HG03571 (cell line): ENCODE results near the gene CAPZB.

Experiments
- ATAC-seq: cut with Tn5 transposase; IDR thresholded peaks from one replicate; pipeline ENCODE4 v1.9.1; 2021; ENCODE audit not compliant: unreplicated experiment

Gene CAPZB

DNA sequence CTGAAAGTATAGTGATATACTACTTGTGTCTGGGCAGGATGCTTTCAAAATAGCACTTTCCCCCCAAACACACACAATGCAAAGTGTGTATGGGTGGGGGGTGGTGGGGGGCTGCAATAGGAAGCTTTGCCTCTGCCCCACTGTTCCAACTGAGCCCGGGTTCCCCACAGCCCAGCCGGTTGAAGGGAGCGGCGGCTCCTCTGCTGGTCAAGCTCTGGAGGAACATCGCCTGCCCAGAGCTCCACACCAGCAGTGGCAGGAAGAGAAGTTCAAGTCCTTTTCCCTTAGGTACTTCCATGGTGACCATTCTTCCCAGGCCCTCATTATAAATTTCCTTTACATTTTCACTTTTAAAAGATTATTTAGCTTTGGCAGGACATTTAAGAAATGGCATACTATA lies 74.9 kb downstream of the CAPZB start:
- ATAC-seq: no peak

GRCh38 chr1:19409477-19410341 lies 75.6 kb downstream of the CAPZB start:
- ATAC-seq: no peak

DNA sequence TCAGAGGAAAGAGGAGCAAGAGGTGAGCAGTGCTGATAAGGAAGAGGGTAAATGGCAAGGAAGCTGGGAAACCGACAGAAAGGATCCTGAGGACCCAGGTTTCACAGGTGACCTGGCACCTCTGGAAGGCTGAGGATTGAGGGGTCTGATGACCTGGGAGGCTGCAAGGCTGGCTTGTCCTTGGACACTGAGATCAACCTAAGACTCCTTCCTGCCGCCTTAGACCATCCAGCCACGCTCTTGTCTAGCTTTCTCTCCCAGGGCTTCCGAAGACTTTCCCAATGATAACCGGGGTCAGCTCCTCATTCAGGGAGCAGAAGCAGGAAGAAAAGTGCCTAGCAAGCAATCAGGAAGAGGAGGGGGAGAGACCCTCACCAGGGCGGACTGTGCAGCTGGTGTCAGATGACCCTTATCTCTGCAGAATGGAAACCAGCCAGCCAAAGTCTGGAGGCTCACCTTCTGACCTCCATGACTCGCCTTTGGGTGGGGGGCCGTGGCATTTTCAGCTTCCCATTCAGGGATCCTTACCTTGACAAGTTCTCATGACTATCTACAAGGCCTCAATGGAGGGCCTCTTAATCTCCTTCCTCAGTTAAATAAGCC lies 77.7 kb downstream of the CAPZB start:
- ATAC-seq: no peak

- ATAC-seq: no peak
Observed at GRCh38 chr1:19406680-19407079, 78.7 kb downstream of the CAPZB start.

- ATAC-seq: no peak
Observed at GRCh38 chr1:19405761-19406487, 79.4 kb downstream of the CAPZB start.

GRCh38 chr1:19405195-19405760 lies 80.1 kb downstream of the CAPZB start:
- ATAC-seq: no peak

- ATAC-seq: no peak
Observed at GRCh38 chr1:19404748-19405147, 80.6 kb downstream of the CAPZB start.

DNA sequence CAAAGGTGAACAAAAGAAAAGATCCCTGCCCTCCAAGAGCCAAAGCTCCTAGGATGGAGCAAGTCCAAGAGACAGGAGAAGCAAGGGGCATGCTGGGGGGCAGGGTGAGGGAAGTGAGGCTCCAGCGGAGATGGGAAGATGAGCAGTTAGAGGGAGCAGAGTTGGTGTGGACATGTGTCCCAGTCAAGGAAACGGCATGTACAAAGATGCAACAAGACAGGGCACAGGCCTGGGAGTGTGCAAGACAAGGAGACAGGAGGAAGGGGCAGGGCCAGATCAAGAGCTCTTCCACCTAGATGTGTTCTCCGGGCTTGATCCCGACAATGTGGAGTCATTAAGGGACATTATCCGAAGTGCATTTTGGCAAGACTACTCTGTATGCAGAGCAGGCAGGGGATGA lies 82.1 kb downstream of the CAPZB start:
- no peak for ATAC-seq

GRCh38 chr1:19402031-19402813 lies 83.1 kb downstream of the CAPZB start:
- no peak for ATAC-seq

DNA sequence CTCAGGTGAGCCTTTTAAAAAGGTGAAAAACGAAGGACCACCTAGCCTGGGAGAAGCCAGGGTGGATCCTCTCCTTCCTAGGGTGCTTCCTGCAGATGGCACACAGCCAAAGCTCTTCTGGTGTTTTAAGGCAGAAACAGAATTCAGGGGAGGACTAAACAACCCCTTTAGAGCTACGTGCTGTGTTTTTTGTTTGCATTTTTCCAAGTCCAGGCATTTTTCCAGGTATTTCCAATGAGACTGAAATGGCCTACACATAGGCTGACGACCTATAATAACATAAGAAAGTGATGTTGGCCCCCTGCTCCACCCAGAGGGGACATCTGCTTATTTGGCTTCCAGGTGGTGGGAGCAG lies 83.8 kb downstream of the CAPZB start:
- no peak for ATAC-seq

GRCh38 chr1:19400875-19401534 lies 84.3 kb downstream of the CAPZB start:
- no peak for ATAC-seq

- no peak for ATAC-seq
Observed at GRCh38 chr1:19400192-19400611, 85.1 kb downstream of the CAPZB start.

GRCh38 chr1:19398309-19398760 lies 87.0 kb downstream of the CAPZB start:
- ATAC-seq: no peak

DNA sequence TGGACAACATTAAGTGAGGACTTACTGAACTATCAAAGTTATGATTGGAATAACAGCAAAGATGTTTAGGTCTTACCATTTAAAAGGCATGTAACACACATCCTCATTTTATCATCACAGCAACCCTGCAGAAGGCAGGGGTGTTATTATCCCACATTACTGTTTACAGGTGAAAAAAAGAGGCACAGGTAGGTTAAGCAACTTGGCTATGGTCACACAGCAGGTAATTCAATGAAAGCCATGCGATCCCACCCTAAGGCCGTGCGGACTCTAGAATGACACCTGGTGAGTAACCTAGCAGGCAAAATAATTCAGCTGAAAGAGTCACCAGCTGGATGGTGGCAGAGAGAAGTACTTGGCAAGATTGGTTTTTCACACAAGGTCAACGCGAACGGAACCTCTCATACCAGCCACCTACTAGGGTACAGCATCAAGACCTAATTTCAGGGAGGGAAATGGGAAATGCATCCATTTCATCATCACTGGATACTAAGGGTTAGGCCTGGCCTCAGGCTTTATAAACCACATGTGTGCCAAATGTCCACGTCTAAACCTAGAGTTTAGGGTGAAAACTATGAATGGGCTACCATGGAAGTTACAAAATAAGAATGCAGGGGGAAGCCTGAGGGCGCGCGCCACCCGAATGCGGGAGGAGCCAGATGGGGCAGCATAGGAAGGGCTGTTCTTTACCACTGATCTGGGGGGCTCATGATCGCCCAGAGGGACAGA lies 88.0 kb downstream of the CAPZB start:
- ATAC-seq: no peak

DNA sequence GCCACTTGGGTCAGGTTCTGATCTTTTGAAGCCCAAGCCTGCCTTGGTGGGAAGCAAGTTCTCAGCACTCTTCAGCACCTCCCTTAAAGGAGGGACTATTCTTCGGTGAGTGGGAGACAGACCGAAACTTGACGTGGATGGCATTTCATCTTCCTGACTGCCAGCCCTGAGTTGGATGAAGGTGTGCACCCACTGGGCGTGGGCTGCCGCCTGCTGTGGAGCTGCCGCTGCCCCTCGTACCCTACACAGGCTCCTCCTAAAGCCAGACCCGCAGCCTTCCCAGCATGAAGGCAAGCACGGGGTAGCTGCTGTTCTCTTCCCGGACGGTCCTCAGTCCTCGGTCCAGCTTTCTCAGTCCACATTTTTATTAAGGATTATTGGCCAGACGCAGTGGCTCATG lies 89.1 kb downstream of the CAPZB start:
- no peak for ATAC-seq

DNA sequence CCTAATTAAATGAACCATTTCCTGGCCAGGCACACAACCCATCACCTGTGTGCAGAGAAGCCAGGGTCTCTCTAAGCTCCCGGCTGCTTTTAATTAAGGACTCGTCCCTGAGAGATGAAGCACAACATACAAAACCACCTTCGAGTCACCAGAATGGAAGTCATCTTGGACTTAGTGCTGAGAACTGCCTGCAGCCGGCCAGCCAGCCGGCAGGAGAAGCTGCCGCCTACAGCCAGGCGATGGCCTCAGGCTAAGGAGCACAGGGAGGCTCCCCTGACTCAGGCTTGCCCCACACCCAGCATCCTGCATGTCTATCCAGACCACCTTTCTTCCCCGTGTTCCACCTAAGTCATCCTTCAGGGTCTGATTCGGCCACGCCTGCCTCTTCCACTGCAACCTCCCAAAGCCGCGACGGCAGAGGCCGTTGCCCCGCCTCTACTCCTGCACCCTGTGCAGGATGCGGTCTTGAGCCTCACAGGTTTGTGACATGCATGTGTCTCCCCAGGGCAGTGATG lies 89.6 kb downstream of the CAPZB start:
- ATAC-seq: no peak

DNA sequence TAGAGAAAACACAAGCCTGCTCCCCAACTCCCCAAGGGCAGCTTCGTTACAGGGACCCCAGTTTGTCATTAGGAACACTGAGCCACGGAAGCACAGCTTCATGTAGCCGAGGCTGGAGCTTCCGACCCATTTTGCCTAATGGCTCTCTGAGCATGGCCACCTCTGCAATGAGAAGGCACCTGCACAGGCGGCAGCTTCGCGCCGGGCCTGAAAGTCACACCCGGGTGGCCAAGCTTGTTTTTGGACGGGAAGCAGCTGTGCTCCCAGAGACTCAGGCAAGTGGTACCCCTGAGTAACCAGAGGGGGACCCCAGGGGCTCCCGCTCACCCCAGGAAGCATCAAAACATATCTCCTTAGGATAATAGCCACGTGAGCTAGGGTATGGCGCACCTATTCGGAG lies 92.3 kb downstream of the CAPZB start:
- no peak for ATAC-seq

GRCh38 chr1:19392221-19392620 lies 93.1 kb downstream of the CAPZB start:
- no peak for ATAC-seq

DNA sequence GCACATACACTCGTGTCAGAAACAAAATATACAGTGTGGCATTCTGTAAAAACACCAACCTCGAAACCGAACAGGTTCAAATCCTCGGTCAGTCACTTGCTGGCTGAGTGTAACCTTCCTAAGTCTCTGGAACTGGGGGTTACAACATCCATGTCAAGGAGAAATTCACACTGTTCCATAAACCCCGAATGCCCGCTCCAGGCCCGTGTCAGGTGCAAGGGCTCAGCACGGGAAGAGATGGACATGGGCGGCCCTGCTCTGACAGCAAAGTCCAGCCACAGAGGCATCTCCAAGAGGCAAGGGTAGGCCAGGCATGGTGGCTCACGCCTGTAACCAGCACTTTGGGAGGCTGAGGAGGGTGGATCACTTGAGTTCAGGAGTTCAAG lies 93.8 kb downstream of the CAPZB start:
- no peak for ATAC-seq
